GM21515 (cell line): ENCODE measurements around the gene DLEU7.

Source experiments
- ATAC-seq: cut with Tn5 transposase; IDR thresholded peaks from one replicate; pipeline ENCODE4 v1.9.1; 2021; ENCODE audit not compliant: unreplicated experiment

The DLEU7 gene

DNA sequence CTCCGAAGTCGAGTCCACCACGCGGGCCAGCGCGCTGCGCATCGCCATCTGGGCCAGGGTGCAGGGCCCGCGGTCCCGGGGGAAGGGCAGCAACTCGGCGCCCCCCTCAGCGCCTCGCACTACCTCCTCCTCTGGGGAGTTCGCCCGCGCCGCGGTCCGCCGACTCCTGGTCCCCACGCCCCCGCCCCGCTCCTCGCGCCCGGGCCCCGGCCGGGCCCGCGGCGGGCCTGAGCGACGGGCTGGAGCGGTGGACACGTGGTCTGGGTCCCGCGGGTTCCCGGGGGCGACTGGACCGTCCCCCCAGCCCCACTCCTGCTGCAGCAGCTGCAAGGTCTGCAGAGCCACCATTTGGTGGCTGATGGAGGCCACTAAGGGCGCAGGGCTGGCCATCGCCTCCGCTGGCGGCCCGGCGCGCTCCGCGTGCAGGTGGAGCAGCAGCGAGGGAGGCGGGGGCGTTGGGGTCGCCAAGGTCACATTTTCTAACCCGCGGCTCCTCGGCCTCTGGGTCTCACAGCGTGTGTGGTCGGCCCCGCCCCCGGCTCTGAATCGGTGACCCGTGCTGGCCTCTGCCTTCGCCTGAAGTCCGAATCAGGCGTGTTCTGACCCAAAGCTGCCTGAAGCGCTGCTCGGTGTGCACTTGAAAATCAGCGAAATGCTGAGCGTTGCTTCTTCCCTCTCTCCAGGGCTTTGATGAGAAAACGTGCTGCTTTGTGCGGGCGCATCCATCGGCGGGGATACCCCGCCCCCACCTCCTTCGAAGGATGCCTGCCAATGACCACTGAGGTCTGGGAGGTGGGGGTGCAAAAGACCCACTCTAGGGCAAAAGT lies at the start of gene DLEU7:
TSS of gene DLEU7 (minus strand) at position 436 of the 827 bp plus-strand sequence. CDS start at position 390, 46 bp downstream.
- no peak for ATAC-seq

- no peak for ATAC-seq
Measured at GRCh38 chr13:50892210-50892944, 48.9 kb upstream of the DLEU7 start.

DNA sequence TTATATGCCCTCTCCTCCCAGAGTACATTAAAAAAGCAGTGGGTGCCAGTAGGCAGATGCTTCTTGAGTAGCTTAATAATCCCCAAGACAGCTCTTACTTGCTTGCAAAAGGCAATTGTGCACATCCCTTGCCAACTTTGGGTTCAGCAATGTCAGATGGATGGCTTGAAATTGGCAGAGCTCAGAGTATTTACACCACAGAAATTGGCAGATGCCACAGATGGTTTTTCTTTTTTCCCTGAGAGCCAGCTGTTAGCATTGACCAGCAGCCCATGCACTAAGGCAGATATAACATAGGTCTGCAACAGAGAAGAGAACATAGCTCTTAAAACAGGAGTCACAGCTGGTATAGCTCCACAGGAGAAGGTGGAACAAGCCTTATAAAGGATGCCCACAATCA lies 47.7 kb upstream of the DLEU7 start:
- ATAC-seq, result no peak

- no peak for ATAC-seq
Measured at GRCh38 chr13:50889317-50889716, 45.8 kb upstream of the DLEU7 start.

DNA sequence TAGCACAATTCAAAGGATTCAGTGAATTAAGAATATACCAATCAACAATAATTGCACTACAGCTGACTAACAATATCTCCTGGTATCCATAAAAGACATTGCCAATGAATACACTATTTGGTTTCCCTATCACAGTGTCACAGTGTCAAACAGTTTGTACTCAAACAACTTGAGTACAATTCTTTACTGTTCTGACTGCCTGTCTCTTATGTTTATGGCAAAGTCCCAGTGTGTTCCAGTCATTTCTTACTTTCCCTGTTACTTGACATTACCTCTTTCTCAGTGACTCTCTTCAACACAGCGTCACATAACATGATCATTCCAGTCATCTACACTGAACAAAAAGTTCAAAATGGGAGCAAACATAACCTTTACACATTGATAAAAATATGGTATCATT lies 44.9 kb upstream of the DLEU7 start:
- ATAC-seq, result no peak

GRCh38 chr13:50887151-50887550 lies 43.7 kb upstream of the DLEU7 start:
- ATAC-seq, result no peak

GRCh38 chr13:50884265-50884664 lies 40.8 kb upstream of the DLEU7 start:
- ATAC-seq, result no peak

- ATAC-seq, result no peak
Measured at GRCh38 chr13:50883728-50884127, 40.2 kb upstream of the DLEU7 start.

GRCh38 chr13:50882816-50883435 lies 39.4 kb upstream of the DLEU7 start:
- no peak for ATAC-seq

DNA sequence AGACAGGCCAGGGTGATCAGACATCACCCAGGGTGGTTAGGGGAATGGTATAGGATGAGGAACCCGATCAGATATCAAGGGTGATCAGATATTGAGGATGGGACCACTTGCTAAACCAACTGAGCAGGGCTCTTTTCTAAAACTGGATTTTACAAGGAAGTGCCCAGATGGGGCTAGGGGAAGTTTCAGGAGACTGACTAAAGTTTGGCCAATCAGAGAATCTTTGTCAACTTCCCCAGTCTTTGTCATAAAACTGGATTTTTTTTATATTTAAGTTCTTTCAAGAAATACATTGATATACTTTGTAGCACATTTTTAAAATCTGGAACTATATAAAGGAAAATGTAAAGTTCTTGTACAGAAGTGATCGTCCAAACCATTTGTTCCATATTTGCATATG lies 30.5 kb upstream of the DLEU7 start:
- no peak for ATAC-seq

DNA sequence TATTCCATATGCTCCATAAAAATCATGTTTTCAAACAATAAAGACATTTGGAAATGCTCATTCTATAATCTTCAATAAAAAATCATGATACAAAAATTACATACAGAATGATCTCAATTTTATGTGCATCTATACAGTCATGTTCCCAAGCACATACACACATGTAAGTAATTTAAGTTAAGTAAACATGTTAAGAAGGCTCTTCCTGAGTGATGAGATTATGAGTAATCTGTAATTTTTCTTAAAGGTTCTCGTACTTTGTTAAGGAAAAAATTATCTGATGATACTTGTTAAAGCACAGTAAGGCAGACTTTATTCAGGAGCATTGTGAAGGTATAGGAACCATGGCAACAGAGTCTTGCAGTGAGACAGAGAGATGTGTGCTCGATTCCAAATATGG lies 30.0 kb upstream of the DLEU7 start:
- no peak for ATAC-seq

DNA sequence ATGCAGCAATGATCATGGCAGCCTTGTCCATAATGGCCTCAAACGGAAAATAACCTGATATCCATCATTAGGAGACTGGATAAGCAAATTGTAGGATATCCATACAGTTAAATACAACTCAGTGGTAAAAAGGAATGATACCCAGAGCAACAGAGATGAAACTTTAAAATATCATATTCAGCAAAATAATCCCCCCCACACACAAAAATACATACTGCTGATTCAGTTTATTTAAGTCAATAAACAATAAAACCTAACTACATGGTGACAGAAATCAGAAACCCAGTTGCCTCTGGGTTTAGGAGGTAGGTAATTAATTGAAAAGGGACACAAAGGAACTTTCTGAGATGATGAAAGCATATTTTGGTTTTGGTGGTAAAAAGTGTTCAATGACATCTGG lies 27.9 kb upstream of the DLEU7 start:
- ATAC-seq, result no peak

- ATAC-seq, result no peak
Measured at GRCh38 chr13:50867637-50867945, 24.1 kb upstream of the DLEU7 start.

- ATAC-seq, result no peak
Measured at GRCh38 chr13:50866817-50867636, 23.5 kb upstream of the DLEU7 start.

DNA sequence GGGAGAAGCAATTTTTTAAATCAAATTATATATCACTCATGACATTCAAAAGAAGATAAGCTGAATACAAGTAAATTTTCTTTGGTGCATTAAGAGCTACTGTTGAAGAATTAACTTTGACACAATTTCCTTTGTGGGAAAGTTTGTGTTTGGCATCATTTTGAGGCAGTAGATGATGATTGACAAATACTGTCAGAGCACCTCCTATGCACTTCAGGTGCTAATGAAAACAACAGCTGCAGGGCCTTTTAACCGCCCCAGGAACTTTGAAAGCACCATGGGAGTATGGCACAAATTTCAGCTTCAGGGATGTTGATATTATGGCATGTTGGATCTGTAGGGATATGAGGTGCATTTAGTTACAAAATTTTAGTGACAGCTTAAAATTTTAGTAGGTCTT lies 21.0 kb upstream of the DLEU7 start:
- ATAC-seq, result no peak

- no peak for ATAC-seq
Measured at GRCh38 chr13:50855681-50856080, 12.2 kb upstream of the DLEU7 start.

- no peak for ATAC-seq
Measured at GRCh38 chr13:50850445-50850844, 7.0 kb upstream of the DLEU7 start.

DNA sequence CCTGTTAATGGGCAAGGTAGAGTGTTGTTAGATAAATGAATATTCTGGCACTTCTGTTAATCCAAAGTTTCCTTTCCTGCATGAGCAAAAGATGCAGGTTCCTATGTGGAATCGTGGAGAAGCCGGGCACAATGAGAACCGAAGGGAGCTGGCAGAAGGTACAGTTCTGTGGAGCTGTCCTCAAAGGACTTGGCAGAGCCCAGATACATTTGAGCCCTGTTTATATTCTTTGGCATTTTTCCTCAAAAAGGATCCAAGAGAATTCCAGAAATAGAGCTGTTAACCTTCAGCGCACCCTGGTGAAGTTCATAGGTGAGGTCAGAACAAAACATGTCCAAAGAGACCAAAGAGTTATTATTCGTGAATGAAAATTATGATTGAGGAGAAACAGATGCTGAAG lies 4.0 kb upstream of the DLEU7 start:
- ATAC-seq, result no peak

- no peak for ATAC-seq
Measured at GRCh38 chr13:50846861-50847475, 3.5 kb upstream of the DLEU7 start.

DNA sequence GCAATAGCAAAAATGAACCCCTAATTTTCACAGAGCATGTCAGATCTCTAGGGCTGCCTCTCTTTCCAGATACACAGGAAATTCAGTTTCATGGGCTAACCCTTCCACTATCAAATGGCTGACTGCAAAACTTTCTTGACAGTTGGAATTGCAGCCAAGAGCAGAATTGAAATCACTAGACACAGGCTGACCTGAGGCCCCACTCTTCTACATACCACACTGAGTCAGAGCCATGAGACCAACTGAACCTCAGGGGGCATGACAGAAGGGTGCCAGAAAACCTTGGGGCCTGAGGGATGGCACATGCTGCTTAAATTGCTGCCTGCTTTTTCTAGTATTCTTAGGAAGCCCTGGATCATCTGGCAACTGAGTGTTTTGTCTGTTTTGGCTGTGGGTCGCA lies 1.7 kb upstream of the DLEU7 start:
- ATAC-seq, result no peak
